OCI-LY1 (cell line): ENCODE measurements around the gene KIAA1614.

Experiments used
- H2AFZ ChIP-seq: fragments of 200-600 bp; sonication (generic), shearing (Covaris generic); 2 replicates; pipeline ENCODE4 v1.6.0; 2014; ENCODE audit warnings: antibody characterized with exemption, mild to moderate bottlenecking, low read length
- H3F3A ChIP-seq: fragments of 200-600 bp; sonication (generic), shearing (Covaris generic); 2 replicates; pipeline ENCODE4 v1.6.0; 2014; ENCODE audit warnings: mild to moderate bottlenecking, antibody characterized with exemption, low read length, moderate library complexity; ENCODE audit not compliant: insufficient read depth
- H3K27ac ChIP-seq: fragments of 200-600 bp; sonication (generic); 2 replicates; pipeline ENCODE4 v1.5.1; 2014; ENCODE audit warnings: low read length, mixed run types, mild to moderate bottlenecking, low read depth; ENCODE audit not compliant: poor library complexity, severe bottlenecking
- H3K27me3 ChIP-seq: fragments of 200-600 bp; sonication (generic); 2 replicates; pipeline ENCODE4 v1.6.0; 2014; ENCODE audit warnings: antibody characterized with exemption, mild to moderate bottlenecking, low read length, moderate library complexity; ENCODE audit not compliant: insufficient read depth
- H3K36me3 ChIP-seq: fragments of 200-600 bp; sonication (generic); 2 replicates; pipeline ENCODE4 v1.6.1; 2014; ENCODE audit warnings: mild to moderate bottlenecking, antibody characterized with exemption, low read length, moderate library complexity, mixed read lengths; ENCODE audit not compliant: insufficient read depth
- H3K4me1 ChIP-seq: fragments of 200-600 bp; sonication (generic); 2 replicates; pipeline ENCODE4 v1.5.1; 2014; ENCODE audit warnings: mild to moderate bottlenecking, low read length, moderate library complexity; ENCODE audit not compliant: insufficient read depth, severe bottlenecking
- H3K4me2 ChIP-seq: fragments of 200-600 bp; sonication (generic), shearing (Covaris generic); 2 replicates; pipeline ENCODE4 v1.6.1; 2014; ENCODE audit warnings: low read length
- H3K4me3 ChIP-seq: fragments of 200-600 bp; sonication (generic); 2 replicates; pipeline ENCODE4 v1.5.1; 2014; ENCODE audit warnings: low read length, low read depth, mild to moderate bottlenecking, mixed read lengths; ENCODE audit not compliant: poor library complexity, severe bottlenecking
- H3K79me2 ChIP-seq: fragments of 200-600 bp; shearing (Covaris generic); 2 replicates; pipeline ENCODE4 v1.6.1; 2016; ENCODE audit warnings: mixed run types, low read length, mixed read lengths; ENCODE audit not compliant: insufficient read depth
- H3K9ac ChIP-seq: fragments of 200-600 bp; sonication (generic), shearing (Covaris generic); 2 replicates; pipeline ENCODE4 v1.6.1; 2014; ENCODE audit warnings: mild to moderate bottlenecking, low read length, mixed read lengths
- H3K9me2 ChIP-seq: fragments of 200-600 bp; sonication (generic), shearing (Covaris generic); 2 replicates; pipeline ENCODE4 v1.6.1; 2014; ENCODE audit warnings: low read depth, mild to moderate bottlenecking, low read length, mixed read lengths
- H3K9me3 ChIP-seq: fragments of 200-600 bp; shearing (Covaris generic); 2 replicates; pipeline ENCODE4 v1.6.1; 2014; ENCODE audit warnings: low read length, mixed read lengths
- H4K20me1 ChIP-seq: fragments of 200-600 bp; sonication (generic), shearing (Covaris generic); 2 replicates; pipeline ENCODE4 v1.6.0; 2016; ENCODE audit warnings: mild to moderate bottlenecking, low read length; ENCODE audit not compliant: insufficient read depth
- CTCF ChIP-seq: fragments of 200-600 bp; sonication (generic), shearing (Covaris generic); IDR thresholded peaks from 2 replicates; pipeline ENCODE4 v1.5.1; 2017; ENCODE audit warnings: mild to moderate bottlenecking, antibody characterized with exemption, low read length, moderate library complexity, mixed read lengths
- EZH2 ChIP-seq: fragments of 200-600 bp; sonication (generic), shearing (Covaris generic); IDR thresholded peaks from 2 replicates; pipeline ENCODE4 v1.8.0; 2017; ENCODE audit warnings: borderline replicate concordance, mixed run types, mild to moderate bottlenecking, antibody characterized with exemption, low read length, moderate library complexity, mixed read lengths

KIAA1614 gene

GRCh38 chr1:180906511-180906910 is 6.2 kb upstream of the KIAA1614 start:
- Histone ChIP-seq H3K79me2 (no peaks in the 10 kb centered on the region), H3F3A (no peaks in the 10 kb centered on the region), H3K36me3 (no peaks in the 10 kb centered on the region), H3K9me3 (no peaks in the 10 kb centered on the region), H3K27me3 (no peaks in the 10 kb centered on the region), H3K4me2 (no peak overlapping the region), H3K4me3 (no peak overlapping the region), H3K4me1 (no peaks in the 10 kb centered on the region), H3K27ac (no peak overlapping the region), H2AFZ (no peak overlapping the region), H3K9me2 (no peaks in the 10 kb centered on the region), H4K20me1 (no peaks in the 10 kb centered on the region), H3K9ac (no peak overlapping the region)
- TF ChIP-seq EZH2 (no peak), CTCF (no peak)

- H3F3A ChIP-seq, result no peaks in the 10 kb centered on the region
- no peak overlapping the region for H3K4me3 ChIP-seq
- no peaks in the 10 kb centered on the region for H3K79me2 ChIP-seq
- H3K36me3 ChIP-seq, result no peaks in the 10 kb centered on the region
- TF ChIP-seq EZH2 (no peak), CTCF (no peak)
- H3K9ac ChIP-seq, result no peak overlapping the region
- no peaks in the 10 kb centered on the region for H3K27me3 ChIP-seq
- H3K4me1 ChIP-seq, result no peaks in the 10 kb centered on the region
- H3K9me2 ChIP-seq, result no peaks in the 10 kb centered on the region
- no peaks in the 10 kb centered on the region for H4K20me1 ChIP-seq
- H2AFZ ChIP-seq, result no peak overlapping the region
- no peaks in the 10 kb centered on the region for H3K9me3 ChIP-seq
- H3K4me2 ChIP-seq, result no peak overlapping the region
- H3K27ac ChIP-seq, result no peak overlapping the region
These were observed 5.2 kb upstream of the KIAA1614 start for GRCh38 chr1:180907313-180908055.

GRCh38 chr1:180908074-180908765 is 4.5 kb upstream of the KIAA1614 start:
- no peaks in the 10 kb centered on the region for H3K36me3 ChIP-seq
- no peak overlapping the region for H3K4me2 ChIP-seq
- H3K27ac ChIP-seq, result no peak overlapping the region
- H3K9me2 ChIP-seq, result no peaks in the 10 kb centered on the region
- H3K27me3 ChIP-seq, result no peaks in the 10 kb centered on the region
- H3K9me3 ChIP-seq, result no peaks in the 10 kb centered on the region
- no peaks in the 10 kb centered on the region for H4K20me1 ChIP-seq
- no peak overlapping the region for H3K4me3 ChIP-seq
- H3K9ac ChIP-seq, result no peak overlapping the region
- no peak overlapping the region for H2AFZ ChIP-seq
- TF ChIP-seq EZH2 (no peak), CTCF (no peak)
- no peaks in the 10 kb centered on the region for H3F3A ChIP-seq
- no peaks in the 10 kb centered on the region for H3K79me2 ChIP-seq
- no peaks in the 10 kb centered on the region for H3K4me1 ChIP-seq
